HEK293T (cell line): Measurements from ENCODE around the gene CEP68.

Experiments used
- CTCF ChIA-PET: fragments of 350-600 bp; formaldehyde crosslinking; extraction: SDS; loops from one replicate; lab custom pipeline; 2021; ENCODE audit warnings: antibody characterized with exemption, inconsistent platforms; lab: Yijun Ruan, JAX
- POLR2A ChIA-PET: fragments of 350-600 bp; formaldehyde crosslinking; extraction: SDS; loops from one replicate; lab custom pipeline; 2020; ENCODE audit warnings: antibody characterized with exemption, inconsistent platforms; lab: Yijun Ruan, JAX
- DNase-seq: peaks from one replicate; pipeline ENCODE4 v3.0.0; 2012; ENCODE audit warnings: mixed read lengths; ENCODE audit errors: extremely low spot score
- ARNT ChIP-seq: fragments of 450-650 bp; IDR thresholded peaks from 2 replicates; pipeline ENCODE4 v1.6.1; 2017; ENCODE audit warnings: mild to moderate bottlenecking
- BHLHE40 ChIP-seq: fragments of 450-650 bp; IDR thresholded peaks from 2 replicates; pipeline ENCODE4 v1.6.1; 2016; ENCODE audit warnings: mild to moderate bottlenecking, moderate library complexity, borderline replicate concordance
- CTBP1 ChIP-seq: fragments of 450-650 bp; IDR thresholded peaks from 2 replicates; pipeline ENCODE4 v1.6.1; 2016; ENCODE audit warnings: borderline replicate concordance
- ELF4 ChIP-seq: fragments of 450-650 bp; IDR thresholded peaks from 2 replicates; pipeline ENCODE4 v1.6.1; 2017; ENCODE audit warnings: antibody characterized with exemption
- FOXA1 ChIP-seq: fragments of 450-650 bp; IDR thresholded peaks from 2 replicates; pipeline ENCODE4 v1.6.1; 2016; ENCODE audit warnings: mild to moderate bottlenecking
- FOXK2 ChIP-seq: fragments of 450-650 bp; IDR thresholded peaks from 2 replicates; pipeline ENCODE4 v1.6.1; 2016; ENCODE audit warnings: mild to moderate bottlenecking
- FOXM1 ChIP-seq: fragments of 450-650 bp; IDR thresholded peaks from 2 replicates; pipeline ENCODE4 v1.6.1; 2017; ENCODE audit warnings: mild to moderate bottlenecking, borderline replicate concordance
- HDGF ChIP-seq: fragments of 450-650 bp; IDR thresholded peaks from 2 replicates; pipeline ENCODE4 v1.6.1; 2017; ENCODE audit warnings: antibody characterized with exemption, borderline replicate concordance
- L3MBTL2 ChIP-seq: fragments of 450-650 bp; conservative IDR thresholded peaks from 2 replicates; pipeline ENCODE4 v1.6.1; 2016; ENCODE audit warnings: mild to moderate bottlenecking
- LEF1 ChIP-seq: fragments of 450-650 bp; IDR thresholded peaks from 2 replicates; pipeline ENCODE4 v1.6.1; 2017; ENCODE audit warnings: mild to moderate bottlenecking, borderline replicate concordance
- NFRKB ChIP-seq: fragments of 450-650 bp; IDR thresholded peaks from 2 replicates; pipeline ENCODE4 v1.6.1; 2016; ENCODE audit warnings: mild to moderate bottlenecking, moderate library complexity
- SP1 ChIP-seq: fragments of 450-650 bp; IDR thresholded peaks from 2 replicates; pipeline ENCODE4 v1.6.1; 2017
- SUZ12 ChIP-seq: fragments of 450-650 bp; IDR thresholded peaks from 2 replicates; pipeline ENCODE4 v1.6.1; 2016; ENCODE audit warnings: mild to moderate bottlenecking
- TARDBP ChIP-seq: fragments of 450-650 bp; IDR thresholded peaks from 2 replicates; pipeline ENCODE4 v1.6.1; 2016
- ZNF384 ChIP-seq: fragments of 450-650 bp; IDR thresholded peaks from 2 replicates; pipeline ENCODE4 v1.6.1; 2016
- TF ChIP-seq, protein P1 (sequence below): fragments of 450-650 bp; IDR thresholded peaks from 2 replicates; pipeline ENCODE4 v1.6.1; 2016

The CEP68 gene

DNA sequence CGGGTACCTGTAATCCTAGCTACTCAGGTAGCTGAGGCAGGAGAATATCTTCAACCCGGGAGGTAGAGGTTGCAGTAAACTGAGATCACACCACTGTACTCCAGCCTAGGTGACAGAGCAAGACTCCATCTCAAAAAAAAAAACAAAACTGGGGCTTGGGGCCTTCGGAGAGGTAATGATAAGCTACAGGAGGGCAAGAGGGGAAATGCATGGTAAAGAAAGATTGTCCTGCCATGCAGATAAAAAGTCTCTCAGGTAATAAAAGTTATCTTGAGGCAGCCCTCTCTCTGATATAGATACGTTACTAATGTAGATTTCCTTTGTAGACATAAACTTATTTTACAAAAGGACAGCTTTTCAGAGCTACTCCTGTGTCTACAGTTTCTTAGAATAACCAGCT is 77.4 kb downstream of the CEP68 start:
- no peak for DNase-seq
- TF ChIP-seq, protein P1, sequence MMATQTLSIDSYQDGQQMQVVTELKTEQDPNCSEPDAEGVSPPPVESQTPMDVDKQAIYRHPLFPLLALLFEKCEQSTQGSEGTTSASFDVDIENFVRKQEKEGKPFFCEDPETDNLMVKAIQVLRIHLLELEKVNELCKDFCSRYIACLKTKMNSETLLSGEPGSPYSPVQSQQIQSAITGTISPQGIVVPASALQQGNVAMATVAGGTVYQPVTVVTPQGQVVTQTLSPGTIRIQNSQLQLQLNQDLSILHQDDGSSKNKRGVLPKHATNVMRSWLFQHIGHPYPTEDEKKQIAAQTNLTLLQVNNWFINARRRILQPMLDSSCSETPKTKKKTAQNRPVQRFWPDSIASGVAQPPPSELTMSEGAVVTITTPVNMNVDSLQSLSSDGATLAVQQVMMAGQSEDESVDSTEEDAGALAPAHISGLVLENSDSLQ: no peak
- TF ChIP-seq BHLHE40 (no peak), TARDBP (no peak), SUZ12 (no peak), CTBP1 (no peak), HDGF (no peak), FOXM1 (no peak)
- CTCF ChIA-PET: interaction anchor here (0.6 to 0.8 kb wide), 5 partner anchors 9 to 77 kb away, joined by 3 read pairs; no protein-coding TSS in a partner anchor
- POLR2A ChIA-PET: interaction anchor here (0.9 kb wide), 1 partner anchor 94 kb away, joined by 3 read pairs; the partner anchor contains the start of gene ACTR2

DNA sequence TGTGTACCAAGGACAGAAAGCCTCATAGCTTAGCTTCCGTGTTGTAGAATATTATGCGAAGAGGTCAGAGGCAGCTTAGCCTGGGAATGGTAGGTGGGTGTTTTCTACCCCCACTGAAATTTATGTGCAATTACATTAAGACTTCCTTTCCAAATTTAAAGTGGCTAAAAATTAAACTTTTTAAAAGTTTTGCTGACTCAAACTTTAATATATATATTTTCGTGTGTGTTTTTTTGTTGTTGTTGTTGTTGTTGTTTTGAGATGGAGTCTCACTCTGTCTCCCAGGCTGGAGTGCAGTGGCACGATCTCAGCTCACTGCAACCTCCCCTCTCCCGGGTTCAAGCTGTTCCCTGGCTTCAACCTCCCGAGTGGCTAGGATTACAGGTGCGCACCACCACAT is 77.9 kb downstream of the CEP68 start:
- TF ChIP-seq HDGF: no peak
- no peak for TF ChIP-seq SUZ12
- TF ChIP-seq SP1: no peak
- no peak for TF ChIP-seq ELF4
- no peak for TF ChIP-seq BHLHE40
- no peak for TF ChIP-seq FOXA1
- no peak for TF ChIP-seq L3MBTL2
- TF ChIP-seq ZNF384: no peak
- TF ChIP-seq FOXK2: no peak
- TF ChIP-seq ARNT: no peak
- no peak for TF ChIP-seq TARDBP
- TF ChIP-seq LEF1: no peak
- no peak for TF ChIP-seq NFRKB
- TF ChIP-seq FOXM1: no peak
- TF ChIP-seq, protein P1: no peak
- TF ChIP-seq CTBP1: no peak
- POLR2A ChIA-PET: no interaction called here
- DNase-seq: no peak
- CTCF ChIA-PET: interaction anchor here (0.6 to 0.8 kb wide), 3 partner anchors 9 to 56 kb away, joined by 3 read pairs; no protein-coding TSS in a partner anchor

DNA sequence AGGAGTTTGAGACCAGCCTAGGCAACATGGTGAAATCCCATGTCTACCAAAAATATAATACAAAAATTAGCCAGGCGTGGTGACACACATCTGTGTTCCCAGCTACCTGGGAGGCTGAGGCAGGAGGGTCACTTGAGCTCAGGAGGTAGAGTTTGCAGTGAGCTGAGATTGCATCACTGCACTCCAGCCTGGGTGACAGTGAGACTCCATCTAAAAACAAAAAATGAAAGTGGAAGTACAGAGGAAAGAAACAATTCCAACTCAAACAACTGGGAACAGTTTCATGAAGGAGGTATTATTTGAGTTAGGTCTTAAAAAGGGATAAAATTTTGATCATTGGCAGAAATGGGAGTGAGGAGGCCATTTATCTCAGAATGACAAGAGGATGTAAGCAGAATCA is 80.0 kb downstream of the CEP68 start:
- no peak for DNase-seq
- ChIA-PET CTCF (no interaction called here), POLR2A (no interaction called here)
- TF ChIP-seq FOXM1 (no peak), SUZ12 (no peak), ELF4 (no peak), LEF1 (no peak), FOXK2 (no peak), ARNT (no peak), NFRKB (no peak), L3MBTL2 (no peak), ZNF384 (no peak)
